OCI-LY1 (cell line): ENCODE measurements around the gene DENND1A.

Experiments used
- CTCF ChIP-seq: fragments of 200-600 bp; sonication (generic), shearing (Covaris generic); IDR thresholded peaks from 2 replicates; pipeline ENCODE4 v1.5.1; 2017; ENCODE audit warnings: mild to moderate bottlenecking, antibody characterized with exemption, low read length, moderate library complexity, mixed read lengths
- EZH2 ChIP-seq: fragments of 200-600 bp; sonication (generic), shearing (Covaris generic); IDR thresholded peaks from 2 replicates; pipeline ENCODE4 v1.8.0; 2017; ENCODE audit warnings: borderline replicate concordance, mixed run types, mild to moderate bottlenecking, antibody characterized with exemption, low read length, moderate library complexity, mixed read lengths

GRCh38 chr9:123960965-123961364 is 31.0 kb upstream of the DENND1A start:
- no peak for TF ChIP-seq CTCF
- no peak for TF ChIP-seq EZH2
